Jurkat, Clone E6-1 (cell line): ENCODE measurements around the gene YARS1.

Experiments used
- DNase-seq: peaks from one replicate; pipeline ENCODE4 v3.0.0-alpha.2; 2011; ENCODE audit warnings: low read depth, low spot score
- H3K4me3 ChIP-seq: 2 replicates; pipeline ENCODE4 v1.5.1; 2011; ENCODE audit warnings: mild to moderate bottlenecking, low read length, control low read depth, moderate library complexity

The YARS1 gene

DNA sequence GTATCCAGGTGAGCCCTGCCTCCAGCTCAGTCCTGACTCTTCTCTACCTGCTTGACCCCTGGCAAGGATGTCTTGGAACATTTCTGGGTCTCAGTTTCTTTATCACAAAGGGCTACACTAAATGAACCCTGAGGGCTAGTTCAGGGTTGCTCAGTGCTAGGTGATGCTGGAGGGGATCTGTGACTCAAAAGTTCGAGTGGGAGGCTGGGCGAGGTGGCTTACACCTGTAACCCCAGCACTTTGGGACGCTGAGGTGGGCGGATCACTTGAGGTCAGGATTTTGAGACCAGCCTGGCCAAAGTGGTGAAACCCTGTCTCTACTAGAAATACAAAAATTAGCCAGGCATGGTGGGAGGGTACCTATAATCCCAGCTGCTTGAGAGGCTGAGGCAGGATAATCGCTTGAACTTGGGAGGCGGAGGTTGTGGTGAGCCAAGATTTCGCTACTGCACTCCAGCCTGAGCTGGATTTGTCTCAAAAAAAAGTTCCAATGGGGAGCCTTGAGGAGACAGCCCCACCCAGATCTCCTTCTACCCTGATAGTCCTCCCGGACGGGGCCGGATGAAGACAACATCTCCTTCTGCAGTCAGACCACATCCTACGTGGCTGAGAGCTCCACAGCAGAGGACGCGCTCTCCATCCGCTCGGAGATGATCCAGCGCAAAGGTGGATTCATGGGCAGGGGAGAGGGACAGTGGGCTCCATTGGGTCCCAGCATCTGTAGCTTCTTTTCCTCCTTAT is 48.9 kb downstream of the YARS1 start:
- no peak for DNase-seq
- H3K4me3 ChIP-seq = no peak overlapping the region

GRCh38 chr1:32767641-32768040 is 49.5 kb downstream of the YARS1 start:
- DNase-seq = no peak
- H3K4me3 ChIP-seq = no peak overlapping the region

- H3K4me3 ChIP-seq = no peak overlapping the region
- DNase-seq = no peak
These were observed 50.0 kb downstream of the YARS1 start for GRCh38 chr1:32767156-32767555.

DNA sequence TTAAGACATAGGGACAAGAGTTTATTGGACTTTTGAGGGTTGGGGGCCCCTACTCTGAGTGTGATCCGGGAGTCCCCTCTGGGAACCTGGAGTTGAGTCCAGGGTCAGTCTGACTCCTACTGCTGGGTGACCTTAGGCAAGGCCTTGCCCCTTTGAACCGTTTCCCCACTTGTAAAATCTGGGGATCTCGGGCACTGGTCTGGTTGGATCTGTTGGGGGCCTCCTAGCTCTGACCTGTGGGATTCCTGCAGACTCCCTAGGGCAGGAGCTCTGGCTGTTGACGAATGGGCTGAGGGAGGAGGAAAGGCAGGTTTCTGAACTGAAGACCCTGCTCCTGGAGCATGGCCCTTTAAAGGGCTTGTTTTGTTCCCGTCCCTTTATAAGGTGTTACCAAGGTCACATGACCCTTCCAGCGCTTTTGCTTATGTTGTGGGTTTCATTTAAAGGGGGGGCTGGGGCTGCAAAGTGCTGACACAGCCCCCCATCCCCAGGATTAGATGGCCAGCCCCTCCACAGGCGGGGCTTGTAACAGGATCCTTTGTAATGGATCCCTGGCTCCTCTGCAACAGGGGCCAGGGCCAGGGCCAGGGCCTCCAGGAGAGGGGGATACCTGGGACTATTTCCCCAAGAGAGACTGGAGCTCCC is 50.7 kb downstream of the YARS1 start:
- H3K4me3 ChIP-seq = no peak overlapping the region
- DNase-seq = no peak

GRCh38 chr1:32765570-32766327 is 51.4 kb downstream of the YARS1 start:
- DNase-seq = no peak
- no peak overlapping the region for H3K4me3 ChIP-seq

DNA sequence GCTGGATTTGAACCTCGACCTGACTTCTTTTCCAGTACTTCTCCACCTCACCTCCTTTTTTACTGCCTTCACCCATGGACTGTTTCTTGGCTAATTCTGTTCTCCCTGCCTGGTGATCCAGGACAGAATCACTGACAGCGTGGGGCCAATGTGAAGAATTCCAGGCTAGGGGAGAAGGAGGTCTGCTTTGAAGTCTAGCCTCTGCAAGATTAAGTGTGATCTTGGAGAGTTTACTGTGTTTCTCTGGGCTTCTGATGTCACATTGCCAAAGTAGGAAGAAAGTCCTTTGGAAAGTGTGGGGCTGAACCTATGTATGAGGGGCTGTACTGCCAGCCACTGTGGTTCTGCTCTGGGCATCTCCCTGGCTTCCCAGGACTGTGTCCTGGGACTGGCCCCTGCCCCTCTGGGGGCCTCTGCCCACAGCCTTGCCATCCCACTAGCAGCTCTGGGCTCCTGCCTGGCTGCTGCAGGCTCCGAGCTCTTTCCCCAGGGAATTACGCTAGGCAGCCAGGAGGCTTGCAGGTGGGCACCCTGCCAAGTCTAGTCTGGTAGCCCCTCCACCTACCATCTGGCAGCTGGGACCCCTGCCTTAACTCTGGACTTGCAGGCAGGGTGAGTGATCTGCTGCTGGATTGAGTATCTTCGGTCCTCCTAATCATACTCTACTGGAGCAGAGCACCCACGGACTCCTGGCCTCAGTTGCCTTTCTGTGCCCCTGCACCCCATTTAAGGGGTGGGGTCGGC is 52.2 kb downstream of the YARS1 start:
- DNase-seq = no peak
- no peak overlapping the region for H3K4me3 ChIP-seq

GRCh38 chr1:32763221-32763620 is 53.9 kb downstream of the YARS1 start:
- no peak for DNase-seq
- no peak overlapping the region for H3K4me3 ChIP-seq

DNA sequence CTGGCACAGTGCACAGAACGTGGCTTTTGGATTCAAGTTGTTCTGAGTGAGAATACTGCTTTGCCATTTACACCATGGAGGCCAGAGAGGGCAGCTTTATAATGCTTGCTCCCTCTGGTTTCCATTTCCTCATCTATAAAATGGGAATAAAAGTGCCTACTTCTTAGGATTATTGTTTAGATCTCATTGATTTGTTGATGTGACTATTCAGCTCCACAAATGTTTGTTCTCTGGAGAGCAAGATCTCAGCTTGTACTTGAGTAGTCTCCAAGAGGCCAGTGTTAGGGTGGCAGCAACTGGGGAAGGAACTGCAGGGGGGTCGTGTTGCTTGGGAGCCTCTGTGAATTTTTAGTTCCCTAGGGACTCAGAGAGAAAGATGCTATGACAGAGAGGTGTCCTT is 55.2 kb downstream of the YARS1 start:
- H3K4me3 ChIP-seq = no peak overlapping the region

DNA sequence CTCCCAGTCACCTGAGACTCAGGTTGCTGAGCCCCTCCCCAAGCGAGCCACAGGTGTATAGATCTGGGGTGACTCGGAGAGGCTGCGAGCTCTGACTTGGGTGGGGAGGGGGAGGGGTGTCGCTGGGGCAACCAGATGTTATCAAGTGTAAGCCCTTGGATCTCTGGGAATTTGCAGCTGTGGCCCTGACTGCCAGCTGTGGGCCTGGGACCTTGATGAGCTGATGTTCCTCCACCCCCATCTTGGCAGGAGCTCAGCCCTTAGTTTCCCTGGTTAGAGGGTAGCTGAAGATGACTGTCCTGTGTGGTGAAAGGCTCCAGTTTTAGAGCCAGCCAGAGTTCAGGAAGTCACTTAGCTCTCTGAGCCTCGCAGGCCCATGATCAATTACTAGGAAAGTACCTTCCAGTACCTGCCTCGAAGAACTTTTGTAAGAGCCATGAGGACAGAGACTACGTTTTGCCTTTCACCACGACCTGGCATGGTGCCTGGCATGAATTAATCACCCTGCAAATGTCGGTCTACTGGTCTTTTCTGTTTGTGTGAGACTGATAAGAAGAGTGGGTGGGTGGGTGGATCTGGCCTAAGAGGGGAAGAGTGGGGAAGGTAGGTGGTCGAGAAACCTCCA is 55.8 kb downstream of the YARS1 start:
- no peak overlapping the region for H3K4me3 ChIP-seq
- no peak for DNase-seq

More for the DNA sequence above, 55.2 kb downstream of the YARS1 start:
- DNase-seq = no peak

GRCh38 chr1:32759997-32760623 is 57.0 kb downstream of the YARS1 start:
- H3K4me3 ChIP-seq = no peak overlapping the region
- DNase-seq = no peak

DNA sequence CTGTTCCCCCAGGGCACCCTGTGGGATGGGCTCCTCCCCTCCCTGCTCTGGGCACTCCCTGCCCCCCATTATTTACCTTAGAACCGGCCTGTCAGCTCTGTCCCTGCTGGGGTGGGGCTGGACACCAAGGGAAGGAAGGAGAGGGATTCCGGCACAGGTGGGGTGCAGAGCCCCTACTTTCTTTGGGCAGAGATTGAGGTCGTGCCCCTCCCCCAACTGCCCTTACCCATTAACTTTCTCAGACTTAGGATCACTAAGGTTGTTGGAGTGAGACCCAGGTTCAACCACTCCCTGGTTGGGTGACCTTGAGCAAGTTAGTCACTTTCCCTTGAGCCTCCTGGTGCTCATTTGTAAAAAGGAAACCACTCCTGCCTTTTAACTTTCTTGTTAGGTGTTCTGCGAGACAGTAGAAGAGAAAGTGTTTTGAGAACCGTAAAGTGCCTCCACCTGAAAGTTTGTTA is 57.6 kb downstream of the YARS1 start:
- no peak overlapping the region for H3K4me3 ChIP-seq
- DNase-seq = no peak

DNA sequence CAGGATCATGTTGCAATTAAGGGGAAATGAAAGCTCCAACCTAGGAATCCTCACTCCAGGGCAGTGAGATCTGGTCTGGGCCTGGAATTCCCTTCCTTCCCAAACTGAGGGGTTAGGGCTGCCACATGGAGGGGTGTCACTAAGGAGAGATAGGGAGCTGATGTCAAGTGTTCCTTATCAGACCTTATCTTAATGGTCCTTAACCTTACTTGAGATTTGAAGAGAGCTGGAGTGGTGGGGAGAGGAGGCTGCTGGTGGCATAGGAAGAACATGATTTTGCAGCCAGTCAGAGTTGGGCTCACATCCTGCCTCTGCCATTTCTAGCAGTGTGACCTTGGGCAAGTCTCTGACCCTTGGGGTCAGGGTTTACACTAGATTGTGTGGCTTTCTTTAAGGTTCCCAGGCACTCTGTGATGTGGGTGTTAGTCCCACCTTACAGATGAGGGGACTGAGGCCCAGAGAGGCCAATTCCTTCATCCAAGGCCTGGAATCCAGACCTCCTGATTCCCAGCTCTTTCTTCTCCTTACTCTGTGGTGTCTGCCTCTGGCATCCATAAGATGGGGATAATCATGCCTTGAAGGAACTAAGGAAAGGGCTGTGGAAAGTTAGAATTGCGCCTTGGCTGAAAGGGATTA is 58.2 kb downstream of the YARS1 start:
- no peak overlapping the region for H3K4me3 ChIP-seq
- DNase-seq = no peak

DNA sequence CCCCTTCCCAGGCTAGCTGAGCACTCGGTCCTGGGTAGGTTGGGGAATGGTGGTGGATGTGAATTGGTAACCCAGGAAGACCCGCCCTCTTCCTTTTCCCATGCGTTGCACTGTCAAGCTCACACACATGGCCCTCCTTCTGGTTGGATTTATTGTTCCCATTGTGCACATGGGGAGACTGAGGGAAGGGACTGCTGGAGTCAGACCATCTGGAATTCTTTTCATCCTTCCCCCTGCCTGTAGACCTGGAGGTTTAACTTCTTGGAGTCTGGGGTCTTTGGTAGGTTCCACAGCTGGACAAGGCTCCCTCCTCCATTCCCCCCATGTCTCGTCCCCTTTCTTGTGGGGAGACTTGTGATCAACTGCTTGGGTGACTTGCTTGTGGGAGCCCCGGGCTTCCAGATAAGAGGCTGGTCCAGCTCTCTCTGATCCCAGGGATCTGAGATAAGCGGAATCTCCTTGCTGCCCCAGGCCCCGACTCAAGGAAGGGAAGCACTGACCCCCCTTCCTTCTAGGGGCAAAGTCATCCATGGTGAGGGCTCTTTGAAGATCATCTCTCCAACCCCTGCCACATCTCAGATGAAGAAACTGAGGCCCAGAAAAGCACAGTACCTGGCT is 58.9 kb downstream of the YARS1 start:
- no peak for DNase-seq
- H3K4me3 ChIP-seq = no peak overlapping the region

- no peak for DNase-seq
- no peak overlapping the region for H3K4me3 ChIP-seq
These were observed 59.8 kb downstream of the YARS1 start for GRCh38 chr1:32757213-32757895.

GRCh38 chr1:32755810-32756159 is 61.4 kb downstream of the YARS1 start:
- no peak for DNase-seq
- H3K4me3 ChIP-seq = no peak overlapping the region

GRCh38 chr1:32755098-32755809 is 61.9 kb downstream of the YARS1 start:
- no peak overlapping the region for H3K4me3 ChIP-seq
- no peak for DNase-seq
